ENCODE data around the gene FLAD1.

- TF ChIP-seq, protein P1, sequence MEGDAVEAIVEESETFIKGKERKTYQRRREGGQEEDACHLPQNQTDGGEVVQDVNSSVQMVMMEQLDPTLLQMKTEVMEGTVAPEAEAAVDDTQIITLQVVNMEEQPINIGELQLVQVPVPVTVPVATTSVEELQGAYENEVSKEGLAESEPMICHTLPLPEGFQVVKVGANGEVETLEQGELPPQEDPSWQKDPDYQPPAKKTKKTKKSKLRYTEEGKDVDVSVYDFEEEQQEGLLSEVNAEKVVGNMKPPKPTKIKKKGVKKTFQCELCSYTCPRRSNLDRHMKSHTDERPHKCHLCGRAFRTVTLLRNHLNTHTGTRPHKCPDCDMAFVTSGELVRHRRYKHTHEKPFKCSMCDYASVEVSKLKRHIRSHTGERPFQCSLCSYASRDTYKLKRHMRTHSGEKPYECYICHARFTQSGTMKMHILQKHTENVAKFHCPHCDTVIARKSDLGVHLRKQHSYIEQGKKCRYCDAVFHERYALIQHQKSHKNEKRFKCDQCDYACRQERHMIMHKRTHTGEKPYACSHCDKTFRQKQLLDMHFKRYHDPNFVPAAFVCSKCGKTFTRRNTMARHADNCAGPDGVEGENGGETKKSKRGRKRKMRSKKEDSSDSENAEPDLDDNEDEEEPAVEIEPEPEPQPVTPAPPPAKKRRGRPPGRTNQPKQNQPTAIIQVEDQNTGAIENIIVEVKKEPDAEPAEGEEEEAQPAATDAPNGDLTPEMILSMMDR (conservative IDR thresholded peaks at IDR 0.05; ENCODE audit: low read length), result no peak
- no peak for TF ChIP-seq EZH2phosphoT487 (IDR thresholded peaks at IDR 0.05; ENCODE audit: borderline replicate concordance)
Measured at GRCh38 chr1:154964359-154964758, 18.8 kb upstream of the FLAD1 start.
